Mesendoderm (in vitro differentiated cells): Measurements from ENCODE around the gene SLC22A3.

ENCODE experiments used
- DNase-seq: peaks from one replicate; pipeline ENCODE4 v3.0.0; 2013
- H2AK5ac ChIP-seq: 2 replicates; pipeline ENCODE4 v1.6.1; 2013; ENCODE audit warnings: low read length, inconsistent platforms
- H2BK120ac ChIP-seq: 2 replicates; pipeline ENCODE4 v1.6.1; 2013; ENCODE audit warnings: low read depth, mild to moderate bottlenecking, low read length, moderate library complexity, mixed read lengths
- H2BK15ac ChIP-seq: replicated peaks from 2 replicates; pipeline ENCODE4 v1.6.1; 2013; ENCODE audit warnings: low read depth, mild to moderate bottlenecking, moderate library complexity
- H2BK5ac ChIP-seq: 2 replicates; pipeline ENCODE4 v1.6.1; 2013; ENCODE audit warnings: low read length, inconsistent platforms
- H3K18ac ChIP-seq: 2 replicates; pipeline ENCODE4 v1.6.1; 2013; ENCODE audit warnings: mild to moderate bottlenecking, low read length, mixed read lengths
- H3K23ac ChIP-seq: one replicate; pipeline ENCODE4 v1.6.1; 2013; ENCODE audit warnings: low read length
- H3K27ac ChIP-seq: 2 replicates; pipeline ENCODE4 v1.5.1; 2013; ENCODE audit warnings: low read depth, mild to moderate bottlenecking, inconsistent platforms, low read length, moderate library complexity
- H3K27me3 ChIP-seq: 2 replicates; pipeline ENCODE4 v1.6.1; 2013; ENCODE audit warnings: low read length, control low read depth, mild to moderate bottlenecking, inconsistent platforms; ENCODE audit not compliant: insufficient read depth, poor library complexity
- H3K36me3 ChIP-seq: 2 replicates; pipeline ENCODE4 v1.6.1; 2013; ENCODE audit warnings: low read length, inconsistent platforms; ENCODE audit not compliant: control insufficient read depth, insufficient read depth
- H3K4ac ChIP-seq: one replicate; pipeline ENCODE4 v1.6.1; 2013; ENCODE audit warnings: low read depth, mild to moderate bottlenecking, low read length, moderate library complexity
- H3K4me1 ChIP-seq: 2 replicates; pipeline ENCODE4 v1.6.1; 2013; ENCODE audit warnings: low read depth, low read length, inconsistent platforms; ENCODE audit not compliant: control insufficient read depth
- H3K4me2 ChIP-seq: 2 replicates; pipeline ENCODE4 v1.6.1; 2013; ENCODE audit warnings: low read length
- H3K4me3 ChIP-seq: 2 replicates; pipeline ENCODE4 v1.5.1; 2013; ENCODE audit warnings: mild to moderate bottlenecking, low read length
- H3K56ac ChIP-seq: one replicate; pipeline ENCODE4 v1.6.1; 2013; ENCODE audit warnings: low read length
- H3K79me1 ChIP-seq: 2 replicates; pipeline ENCODE4 v1.6.1; 2013; ENCODE audit warnings: low read length, inconsistent platforms
- H3K79me2 ChIP-seq: 2 replicates; pipeline ENCODE4 v1.6.1; 2013; ENCODE audit warnings: mild to moderate bottlenecking, low read length; ENCODE audit not compliant: control insufficient read depth, insufficient read depth
- H3K9ac ChIP-seq: 2 replicates; pipeline ENCODE4 v1.6.1; 2013; ENCODE audit warnings: low read length, inconsistent platforms
- H4K5ac ChIP-seq: one replicate; pipeline ENCODE4 v1.6.1; 2013; ENCODE audit warnings: low read length
- H4K8ac ChIP-seq: one replicate; pipeline ENCODE4 v1.6.1; 2013; ENCODE audit warnings: low read depth, mild to moderate bottlenecking, control low read depth, low read length, moderate library complexity
- WGBS: extraction: QIAGEN DNeasy Blood & Tissue Kit; methylation state at CpG from one replicate; pipeline ENCODE4 v1.1.7; 2013; ENCODE audit warnings: low lambda C conversion rate, missing lambda C conversion rate; ENCODE audit not compliant: insufficient coverage; ENCODE audit errors: extremely low coverage; 5-methylcytosine and 5-hydroxymethylcytosine counted together

The SLC22A3 gene

GRCh38 chr6:160394654-160395035 is 46.5 kb downstream of the SLC22A3 start:
- Histone ChIP-seq H2AK5ac (no peak overlapping the region), H3K36me3 (no peaks in the 10 kb centered on the region), H3K79me1 (no peaks in the 10 kb centered on the region), H2BK5ac (peak overlapping the region; percentile 59), H3K4me3 (no peak overlapping the region), H3K23ac (no peak overlapping the region), H2BK120ac (no peak overlapping the region), H3K56ac (peak overlapping the region; percentile 77), H4K5ac (no peak overlapping the region), H3K4me2 (no peak overlapping the region), H3K4ac (peak overlapping the region; percentile 77), H3K4me1 (peaks cover 4% of the 10 kb centered on the region), H3K79me2 (no peaks in the 10 kb centered on the region), H2BK15ac (no peak overlapping the region), H3K27ac (no peak overlapping the region), H3K9ac (peak overlapping the region; percentile 39), H3K27me3 (no peaks in the 10 kb centered on the region), H4K8ac (no peak overlapping the region), H3K18ac (peak overlapping the region; percentile 29)
- peak; percentile 61 for DNase-seq
- WGBS = no CpG with 5 or more reads among the region's 2 CpGs

- peak overlapping the region; percentile 81 for H3K4ac ChIP-seq
- WGBS = no CpG with 5 or more reads among the region's 3 CpGs
- no peak for DNase-seq
Measured at GRCh38 chr6:160395187-160395586, 47.0 kb downstream of the SLC22A3 start.

DNA sequence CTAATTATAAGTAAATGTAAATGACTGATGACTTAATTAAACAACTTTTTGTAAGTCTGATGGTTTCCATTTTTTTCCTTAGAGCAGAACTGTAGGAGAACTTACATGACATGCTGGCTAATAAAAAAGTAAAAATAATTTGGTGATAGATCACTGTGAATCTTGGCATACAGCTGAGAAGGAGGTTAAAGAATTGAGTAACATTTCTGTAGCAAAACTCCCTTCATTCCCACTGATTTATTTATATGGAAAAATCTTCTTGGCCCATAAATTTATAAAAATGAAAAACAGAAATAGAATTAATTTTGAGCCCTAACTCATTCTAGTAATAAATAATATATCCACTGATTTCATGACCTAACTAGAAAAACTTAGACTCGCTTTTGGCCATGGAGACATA is 48.1 kb downstream of the SLC22A3 start:
- H2BK5ac ChIP-seq = no peak overlapping the region
- 100% methylated on average over 1 of the region's 1 CpG for whole genome bisulfite sequencing
- no peak for DNase-seq

More at GRCh38 chr6:160395187-160395586, 47.0 kb downstream of the SLC22A3 start:
- no peak overlapping the region for H3K23ac ChIP-seq
- H3K79me2 ChIP-seq = no peaks in the 10 kb centered on the region
- H3K18ac ChIP-seq = no peak overlapping the region
- H3K27me3 ChIP-seq = no peaks in the 10 kb centered on the region
- H2BK5ac ChIP-seq = no peak overlapping the region
- H3K4me2 ChIP-seq = no peak overlapping the region
- no peak overlapping the region for H3K4me3 ChIP-seq
- H3K27ac ChIP-seq = no peak overlapping the region
- peaks cover 4% of the 10 kb centered on the region for H3K4me1 ChIP-seq
- no peaks in the 10 kb centered on the region for H3K36me3 ChIP-seq
- H3K9ac ChIP-seq = no peak overlapping the region
- H4K5ac ChIP-seq = no peak overlapping the region
- no peak overlapping the region for H2BK120ac ChIP-seq
- H3K56ac ChIP-seq = peak overlapping the region; percentile 22
- H2AK5ac ChIP-seq = no peak overlapping the region
- no peak overlapping the region for H2BK15ac ChIP-seq
- no peak overlapping the region for H4K8ac ChIP-seq
- H3K79me1 ChIP-seq = no peaks in the 10 kb centered on the region

GRCh38 chr6:160398674-160399271 is 50.6 kb downstream of the SLC22A3 start:
- Histone ChIP-seq H3K18ac (no peak overlapping the region), H3K56ac (no peak overlapping the region), H3K79me2 (no peaks in the 10 kb centered on the region), H3K4me3 (no peak overlapping the region), H4K5ac (no peak overlapping the region), H3K4me2 (no peak overlapping the region), H3K79me1 (no peaks in the 10 kb centered on the region), H3K36me3 (no peaks in the 10 kb centered on the region), H3K27me3 (no peaks in the 10 kb centered on the region), H2BK15ac (no peak overlapping the region), H2BK120ac (no peak overlapping the region), H3K4me1 (peaks cover 4% of the 10 kb centered on the region), H3K27ac (no peak overlapping the region), H3K4ac (no peak overlapping the region), H3K23ac (no peak overlapping the region), H2AK5ac (no peak overlapping the region), H2BK5ac (no peak overlapping the region), H3K9ac (no peak overlapping the region), H4K8ac (no peak overlapping the region)
- no peak for DNase-seq
- WGBS = no CpG with 5 or more reads among the region's 3 CpGs

More for the DNA sequence above, 48.1 kb downstream of the SLC22A3 start:
- Histone ChIP-seq H4K5ac (no peak overlapping the region), H3K9ac (no peak overlapping the region), H3K79me1 (no peaks in the 10 kb centered on the region), H3K4me3 (no peak overlapping the region), H3K27me3 (no peaks in the 10 kb centered on the region), H2AK5ac (no peak overlapping the region), H3K79me2 (no peaks in the 10 kb centered on the region), H3K27ac (no peak overlapping the region), H3K23ac (no peak overlapping the region), H3K4me2 (no peak overlapping the region), H3K4me1 (peaks cover 4% of the 10 kb centered on the region), H3K56ac (no peak overlapping the region), H2BK15ac (no peak overlapping the region), H2BK120ac (no peak overlapping the region), H3K18ac (no peak overlapping the region), H3K36me3 (no peaks in the 10 kb centered on the region), H4K8ac (no peak overlapping the region), H3K4ac (no peak overlapping the region)

DNA sequence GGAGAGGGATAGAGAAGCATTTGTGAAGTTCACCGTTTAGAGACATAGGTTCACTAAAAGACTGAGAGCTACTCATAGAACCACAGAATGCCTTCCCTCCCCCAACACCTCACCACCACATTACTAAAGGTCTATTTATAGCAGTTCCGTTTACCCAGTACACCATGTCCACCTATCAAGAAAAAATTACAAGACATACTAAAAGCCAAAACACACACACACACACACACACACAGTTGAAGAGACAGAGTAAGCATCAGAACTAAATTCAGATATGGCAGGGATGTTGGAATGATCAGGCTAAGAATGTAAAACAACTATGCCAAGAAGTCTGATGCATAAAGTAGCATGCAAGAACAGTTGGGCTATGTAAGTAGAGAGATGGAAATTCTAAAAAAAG is 52.3 kb downstream of the SLC22A3 start:
- no peaks in the 10 kb centered on the region for H3K79me2 ChIP-seq
- WGBS = no CpG with 5 or more reads among the region's 2 CpGs
- no peak overlapping the region for H3K9ac ChIP-seq
- no peak overlapping the region for H2BK5ac ChIP-seq
- H4K8ac ChIP-seq = no peak overlapping the region
- no peak overlapping the region for H3K4me3 ChIP-seq
- no peak overlapping the region for H2BK15ac ChIP-seq
- no peaks in the 10 kb centered on the region for H3K4me1 ChIP-seq
- no peak overlapping the region for H4K5ac ChIP-seq
- H3K36me3 ChIP-seq = no peaks in the 10 kb centered on the region
- DNase-seq = no peak
- H3K4ac ChIP-seq = no peak overlapping the region
- H2BK120ac ChIP-seq = no peak overlapping the region
- no peak overlapping the region for H3K4me2 ChIP-seq
- H3K56ac ChIP-seq = no peak overlapping the region
- no peak overlapping the region for H3K18ac ChIP-seq
- no peaks in the 10 kb centered on the region for H3K79me1 ChIP-seq
- no peaks in the 10 kb centered on the region for H3K27me3 ChIP-seq
- H2AK5ac ChIP-seq = no peak overlapping the region
- H3K23ac ChIP-seq = no peak overlapping the region
- no peak overlapping the region for H3K27ac ChIP-seq

DNA sequence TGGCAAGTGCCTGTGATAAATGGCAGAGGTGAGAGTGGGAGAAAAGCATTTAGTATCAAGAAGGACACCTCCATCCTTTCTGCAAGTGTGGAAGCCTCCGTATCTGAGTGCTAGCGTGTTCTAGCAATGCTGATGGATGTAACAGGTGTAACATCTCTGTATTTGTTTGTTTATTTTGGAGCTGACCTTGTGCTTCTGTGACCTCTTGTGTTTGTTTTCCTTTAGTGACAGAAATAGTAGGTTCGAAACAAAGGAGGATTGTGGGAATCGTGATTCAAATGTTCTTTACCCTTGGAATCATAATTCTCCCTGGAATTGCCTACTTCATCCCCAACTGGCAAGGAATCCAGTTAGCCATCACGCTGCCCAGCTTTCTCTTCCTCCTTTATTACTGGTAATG is 60.4 kb downstream of the SLC22A3 start:
- no peaks in the 10 kb centered on the region for H3K4me1 ChIP-seq
- DNase-seq = no peak
- H2BK15ac ChIP-seq = no peak overlapping the region
- H3K4ac ChIP-seq = no peak overlapping the region
- H3K79me2 ChIP-seq = no peaks in the 10 kb centered on the region
- H3K27ac ChIP-seq = no peak overlapping the region
- no peaks in the 10 kb centered on the region for H3K79me1 ChIP-seq
- H4K8ac ChIP-seq = no peak overlapping the region
- H3K9ac ChIP-seq = no peak overlapping the region
- H3K56ac ChIP-seq = no peak overlapping the region
- no peak overlapping the region for H3K4me2 ChIP-seq
- H2AK5ac ChIP-seq = no peak overlapping the region
- no peak overlapping the region for H3K4me3 ChIP-seq
- no peaks in the 10 kb centered on the region for H3K27me3 ChIP-seq
- no CpG with 5 or more reads among the region's 5 CpGs for WGBS
- H4K5ac ChIP-seq = no peak overlapping the region
- no peak overlapping the region for H3K18ac ChIP-seq
- no peaks in the 10 kb centered on the region for H3K36me3 ChIP-seq
- no peak overlapping the region for H2BK5ac ChIP-seq
- H3K23ac ChIP-seq = no peak overlapping the region
- no peak overlapping the region for H2BK120ac ChIP-seq
